Measurements from ENCODE around the gene MCU. TPM values are rescaled to one million over a fixed set of nuclear protein-coding genes. Genes with fewer than 3 reads are reported as not detected.

The MCU gene
- total and polyA plus RNA-seq, 2 donors (not counting 1 experiment from before 2014, with no cell fraction given): 11.7 to 21.1 TPM

DNA sequence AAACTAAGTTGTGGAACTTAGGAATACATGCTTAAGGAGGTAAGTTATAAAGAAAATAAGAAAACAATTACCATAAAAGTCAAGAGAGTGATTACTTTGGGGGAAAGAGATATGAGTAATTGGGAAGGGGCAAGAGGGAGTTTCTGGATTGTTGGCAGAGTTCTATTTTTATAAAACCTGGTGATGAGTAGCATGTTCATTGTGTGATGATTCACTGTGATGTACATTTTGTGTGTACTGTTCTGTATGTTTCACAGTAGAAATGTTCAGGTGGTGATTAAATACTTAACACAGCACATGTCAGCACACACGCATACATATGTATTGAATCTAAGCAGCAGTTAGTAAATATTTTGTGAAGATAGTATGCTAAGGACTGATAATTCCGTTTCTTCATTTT is 191.9 kb downstream of the MCU start:
- Histone ChIP-seq H3K4me3 (ENCODE audit: control extremely low read depth in 1 of 5, extremely low read depth in 1 of 5, insufficient read depth in 1 of 5, low read depth in 2 of 5, low read length in 4 of 5) (no peak overlapping the region), H3K27ac (ENCODE audit: low read length in 2 of 2) (no peak overlapping the region), H3K4me1 (ENCODE audit: control insufficient read depth in 2 of 2, insufficient read depth in 2 of 2, low read length in 2 of 2) (peaks cover 6 to 8% of the 10 kb centered on the region in 2 donors), H3K9me3 (ENCODE audit: control extremely low read depth in 1 of 3, control insufficient read depth in 2 of 3, insufficient read depth in 1 of 3, low read length in 2 of 3) (peaks cover 0 to 5% (median 0%) of the 10 kb centered on the region in 3 donors), H4K20me1 (ENCODE audit: control insufficient read depth, insufficient read depth, low read length, poor library complexity, severe bottlenecking) (no peaks in the 10 kb centered on the region), H3K4me2 (replicated peaks; ENCODE audit: low read depth, low read length, poor library complexity, severe bottlenecking) (no peak overlapping the region), H3K9ac (ENCODE audit: low read length) (no peak overlapping the region), H3K27me3 (replicated peaks in 1 of 4; ENCODE audit: control extremely low read depth in 1 of 4, control insufficient read depth in 3 of 4, insufficient read depth in 4 of 4, low read length in 3 of 4) (no peaks in the 10 kb centered on the region), H3K36me3 (replicated peaks in 1 of 2; ENCODE audit: control extremely low read depth in 1 of 2, control insufficient read depth in 1 of 2, extremely low read depth in 1 of 2, insufficient read depth in 2 of 2, low read length in 1 of 2) (peaks cover 1 to 2% of the 10 kb centered on the region in 2 experiments), H3K79me2 (ENCODE audit: control insufficient read depth, insufficient read depth, low read length) (no peaks in the 10 kb centered on the region), H2AFZ (ENCODE audit: insufficient read depth, low read depth, low read length, poor library complexity, severe bottlenecking) (no peak overlapping the region)
- no peaks in the 10 kb centered on the region for H3K9me3 Mint-ChIP-seq (ENCODE audit: insufficient read depth)
- no CpG with 5 or more reads among the region's 2 CpGs for WGBS (ENCODE audit: insufficient coverage)
- CTCF ChIA-PET: no interaction called here
- H3K27me3 Mint-ChIP-seq: no peaks in the 10 kb centered on the region
- no peak overlapping the region for H3K27ac Mint-ChIP-seq
- POLR2A ChIA-PET: no interaction called here
- intact Hi-C loops (cut with micrococcal nuclease): no loop called here
- H3K4me1 Mint-ChIP-seq: peaks cover 7% of the 10 kb centered on the region
- H3K4me3 Mint-ChIP-seq: no peak overlapping the region
- DNase-seq (no peak), ATAC-seq (ENCODE audit: low read depth) (no peak)
- no peak for TF ChIP-seq CTCF (IDR thresholded peaks at IDR 0.05)
- no peak for TF ChIP-seq EZH2 (IDR thresholded peaks at IDR 0.05; ENCODE audit: borderline replicate concordance, insufficient read depth, low read depth, low read length, poor library complexity, severe bottlenecking)

GRCh38 chr10:72885953-72886352 is 194.0 kb downstream of the MCU start:
- Mint-ChIP-seq H3K27ac (no peak overlapping the region), H3K4me3 (no peak overlapping the region), H3K27me3 (no peaks in the 10 kb centered on the region), H3K9me3 (ENCODE audit: insufficient read depth) (no peaks in the 10 kb centered on the region), H3K4me1 (peaks cover 7% of the 10 kb centered on the region)
- no peak for ATAC-seq (ENCODE audit: low read depth)
- Histone ChIP-seq H3K9me3 (ENCODE audit: control extremely low read depth in 1 of 3, control insufficient read depth in 2 of 3, insufficient read depth in 1 of 3, low read length in 2 of 3) (peaks cover 0 to 5% (median 0%) of the 10 kb centered on the region in 3 donors), H4K20me1 (ENCODE audit: control insufficient read depth, insufficient read depth, low read length, poor library complexity, severe bottlenecking) (no peaks in the 10 kb centered on the region), H3K79me2 (ENCODE audit: control insufficient read depth, insufficient read depth, low read length) (no peaks in the 10 kb centered on the region), H3K4me1 (ENCODE audit: control insufficient read depth in 2 of 2, insufficient read depth in 2 of 2, low read length in 2 of 2) (peaks cover 6 to 8% of the 10 kb centered on the region in 2 donors), H3K27me3 (replicated peaks in 1 of 4; ENCODE audit: control extremely low read depth in 1 of 4, control insufficient read depth in 3 of 4, insufficient read depth in 4 of 4, low read length in 3 of 4) (no peaks in the 10 kb centered on the region), H3K27ac (ENCODE audit: low read length in 2 of 2) (no peak overlapping the region), H3K36me3 (replicated peaks in 1 of 2; ENCODE audit: control extremely low read depth in 1 of 2, control insufficient read depth in 1 of 2, extremely low read depth in 1 of 2, insufficient read depth in 2 of 2, low read length in 1 of 2) (peaks cover 1 to 2% of the 10 kb centered on the region in 2 experiments), H3K4me2 (replicated peaks; ENCODE audit: low read depth, low read length, poor library complexity, severe bottlenecking) (no peak overlapping the region), H3K4me3 (ENCODE audit: control extremely low read depth in 1 of 5, extremely low read depth in 1 of 5, insufficient read depth in 1 of 5, low read depth in 2 of 5, low read length in 4 of 5) (no peak overlapping the region), H2AFZ (ENCODE audit: insufficient read depth, low read depth, low read length, poor library complexity, severe bottlenecking) (no peak overlapping the region), H3K9ac (ENCODE audit: low read length) (no peak overlapping the region)
- intact Hi-C loops (cut with micrococcal nuclease): no loop called here
- POLR2A ChIA-PET: no interaction called here
- WGBS (ENCODE audit: insufficient coverage): no CpG with 5 or more reads among the region's 2 CpGs
- CTCF ChIA-PET: no interaction called here
- TF ChIP-seq CTCF (IDR thresholded peaks at IDR 0.05) (no peak), EZH2 (IDR thresholded peaks at IDR 0.05; ENCODE audit: borderline replicate concordance, insufficient read depth, low read depth, low read length, poor library complexity, severe bottlenecking) (no peak)
- DNase-seq: no peak

All from B cell (primary cell).